H1 (cell line): ENCODE measurements around the gene PTMS. TPM values are rescaled to one million over a fixed set of nuclear protein-coding genes. Genes with fewer than 3 reads are reported as not detected.
A peak's percentile ranks its signal among the peaks of the same experiment; 100 is the strongest.

Source experiments
- CTCF ChIA-PET: fragments of 300-600 bp; sonication (Branson Sonifier 250); formaldehyde crosslinking; loops from one replicate; lab custom pipeline; 2021; ENCODE audit not compliant: partially characterized antibody; lab: Charles Lee
- POLR2A ChIA-PET: fragments of 300-600 bp; sonication (Branson Sonifier 250); formaldehyde crosslinking; loops from one replicate; lab custom pipeline; 2021; ENCODE audit warnings: inconsistent platforms; ENCODE audit not compliant: partially characterized antibody; lab: Charles Lee
- DNase-seq, 2 experiments: peaks; one replicate each; pipeline versions ENCODE4 v3.0.0 to v3.0.0-alpha.2; 2010 to 2022; ENCODE audit warnings: low spot score in 2 of 2, low read depth in 1 of 2, mixed read lengths in 1 of 2
- FAIRE-seq: peaks from 2 replicates; lab custom pipeline; 2011; peaks lifted over from hg19 to GRCh38; lab: Jason Lieb, UNC
- H2AFZ ChIP-seq: 2 replicates; pipeline ENCODE4 v1.8.1; 2012; ENCODE audit warnings: low read length, inconsistent platforms
- H2AK5ac ChIP-seq: 2 replicates; pipeline ENCODE4 v1.6.1; 2013; ENCODE audit warnings: low read depth, low read length
- H2BK120ac ChIP-seq: replicated peaks from 2 replicates; pipeline ENCODE3; 2013; ENCODE audit warnings: low read depth, low read length, inconsistent platforms
- H2BK12ac ChIP-seq: 2 replicates; pipeline ENCODE4 v1.6.1; 2013; ENCODE audit warnings: low read depth, low read length
- H2BK15ac ChIP-seq: 2 replicates; pipeline ENCODE4 v1.6.1; 2013; ENCODE audit warnings: low read length
- H2BK20ac ChIP-seq: 2 replicates; pipeline ENCODE4 v1.6.1; 2013; ENCODE audit warnings: low read length
- H2BK5ac ChIP-seq: 2 replicates; pipeline ENCODE4 v1.6.1; 2013; ENCODE audit warnings: low read depth, low read length
- H3K14ac ChIP-seq: 2 replicates; pipeline ENCODE4 v1.6.1; 2013; ENCODE audit warnings: inconsistent platforms; ENCODE audit not compliant: insufficient read length
- H3K18ac ChIP-seq: 2 replicates; pipeline ENCODE4 v1.6.1; 2013; ENCODE audit warnings: low read length; ENCODE audit errors: extremely low read depth
- H3K23ac ChIP-seq: 2 replicates; pipeline ENCODE4 v1.6.1; 2013; ENCODE audit warnings: inconsistent platforms; ENCODE audit not compliant: insufficient read length
- H3K23me2 ChIP-seq: 2 replicates; pipeline ENCODE4 v1.6.1; 2013; ENCODE audit warnings: low read depth, low read length
- H3K27ac ChIP-seq: 2 replicates; pipeline ENCODE4 v1.6.1; 2011; ENCODE audit warnings: low read depth, low read length, inconsistent platforms
- H3K27me3 ChIP-seq, 4 experiments: replicated peaks in 1 of 4; 1 replicate in 1 of 4; 2 replicates in 3 of 4; pipeline versions ENCODE4 v1.6.1 to v1.8.1; 2011 to 2013; ENCODE audit warnings: low read length in 3 of 4, mild to moderate bottlenecking in 3 of 4, inconsistent platforms in 2 of 4, mixed read lengths in 2 of 4, moderate library complexity in 1 of 4; ENCODE audit not compliant: control insufficient read depth in 3 of 4, insufficient read depth in 3 of 4; ENCODE audit errors: extremely low read depth in 1 of 4
- H3K36me3 ChIP-seq, 4 experiments: 2 replicates each; pipeline versions ENCODE4 v1.6.1 to v1.8.1; 2011 to 2013; ENCODE audit warnings: mild to moderate bottlenecking in 4 of 4, low read length in 3 of 4, moderate library complexity in 2 of 4, control low read depth in 1 of 4, inconsistent platforms in 1 of 4; ENCODE audit not compliant: insufficient read depth in 4 of 4, control insufficient read depth in 2 of 4
- H3K4ac ChIP-seq: replicated peaks from 2 replicates; pipeline ENCODE3; 2013; ENCODE audit warnings: low read length, low read depth, mixed read lengths, inconsistent platforms; ENCODE audit not compliant: insufficient read length
- H3K4me1 ChIP-seq, 4 experiments: replicated peaks in 1 of 4; 1 replicate in 1 of 4; 2 replicates in 3 of 4; pipeline versions ENCODE4 v1.6.1 to v1.8.1; 2011 to 2013; ENCODE audit warnings: low read length in 3 of 4, inconsistent platforms in 2 of 4, mixed read lengths in 1 of 4; ENCODE audit not compliant: insufficient read depth in 4 of 4, control insufficient read depth in 3 of 4
- H3K4me2 ChIP-seq, 2 experiments: 2 replicates each; pipeline versions ENCODE4 v1.6.1 to v1.8.1; 2011 to 2013; ENCODE audit warnings: low read depth in 2 of 2, low read length in 2 of 2, control low read depth in 1 of 2, inconsistent platforms in 1 of 2, mild to moderate bottlenecking in 1 of 2; ENCODE audit not compliant: insufficient read depth in 1 of 2
- H3K4me3 ChIP-seq, 4 experiments: fragments of 200-600, 300-600 bp in 1 of 4; sonication (generic), shearing (Covaris generic), sonication (Bioruptor Twin) in 1 of 4; 2 replicates each; pipeline versions ENCODE4 v1.5.1 to v1.8.1; 2011 to 2016; ENCODE audit warnings: low read length in 4 of 4, low read depth in 3 of 4, control low read depth in 2 of 4, inconsistent platforms in 2 of 4, mild to moderate bottlenecking in 2 of 4, mixed read lengths in 1 of 4, moderate library complexity in 1 of 4; ENCODE audit not compliant: insufficient read depth in 2 of 4; ENCODE audit errors: extremely low read depth in 1 of 4
- H3K56ac ChIP-seq: replicated peaks from 2 replicates; pipeline ENCODE3; 2013; ENCODE audit warnings: low read depth, mild to moderate bottlenecking, mixed read lengths, low read length, inconsistent platforms; ENCODE audit not compliant: insufficient read length
- H3K79me1 ChIP-seq: 2 replicates; pipeline ENCODE4 v1.6.1; 2013; ENCODE audit warnings: low read depth, low read length, control low read depth
- H3K79me2 ChIP-seq, 2 experiments: 2 replicates each; pipeline versions ENCODE4 v1.6.1 to v1.8.1; 2012 to 2013; ENCODE audit warnings: low read length in 2 of 2, mild to moderate bottlenecking in 2 of 2, inconsistent platforms in 1 of 2; ENCODE audit not compliant: insufficient read depth in 2 of 2, control insufficient read depth in 1 of 2
- H3K9ac ChIP-seq, 4 experiments: replicated peaks in 1 of 4; 1 replicate in 1 of 4; 2 replicates in 3 of 4; pipeline versions ENCODE4 v1.6.1 to v1.8.1; 2011 to 2013; ENCODE audit warnings: low read depth in 3 of 4, low read length in 3 of 4, control low read depth in 2 of 4, mild to moderate bottlenecking in 2 of 4, moderate library complexity in 2 of 4, inconsistent platforms in 1 of 4; ENCODE audit errors: extremely low read depth in 1 of 4
- H3K9me3 ChIP-seq, 2 experiments: 2 replicates each; pipeline versions ENCODE4 v1.6.1 to v1.8.1; 2012 to 2013; ENCODE audit warnings: mild to moderate bottlenecking in 2 of 2, moderate library complexity in 2 of 2, control low read depth in 1 of 2, inconsistent platforms in 1 of 2, low read depth in 1 of 2, low read length in 1 of 2, mixed read lengths in 1 of 2; ENCODE audit not compliant: insufficient read depth in 2 of 2
- H4K20me1 ChIP-seq, 2 experiments: replicated peaks in 1 of 2; 2 replicates each; pipeline versions ENCODE3 to v1.8.1; 2011 to 2013; ENCODE audit warnings: inconsistent platforms in 2 of 2, low read length in 2 of 2, mild to moderate bottlenecking in 1 of 2; ENCODE audit not compliant: insufficient read depth in 2 of 2, control insufficient read depth in 1 of 2
- H4K5ac ChIP-seq: 2 replicates; pipeline ENCODE4 v1.6.1; 2013; ENCODE audit warnings: low read length, low read depth, mixed read lengths, inconsistent platforms; ENCODE audit not compliant: insufficient read length
- H4K8ac ChIP-seq: 2 replicates; pipeline ENCODE4 v1.8.0; 2013; ENCODE audit warnings: mild to moderate bottlenecking, moderate library complexity, low read length, inconsistent platforms; ENCODE audit not compliant: insufficient read depth; ENCODE audit errors: extremely low read depth
- H4K91ac ChIP-seq: replicated peaks from 2 replicates; pipeline ENCODE3; 2013; ENCODE audit warnings: low read length, mixed read lengths, inconsistent platforms; ENCODE audit not compliant: insufficient read length
- EGR1 ChIP-seq: IDR thresholded peaks from 2 replicates; pipeline ENCODE4 v1.6.1; 2011; ENCODE audit warnings: low read depth, low read length, borderline replicate concordance
- SIRT6 ChIP-seq: IDR thresholded peaks from one replicate; pipeline ENCODE4 v1.7.1; 2012; ENCODE audit warnings: low read length, inconsistent platforms
- TEAD4 ChIP-seq: IDR thresholded peaks from 2 replicates; pipeline ENCODE4 v1.6.1; 2012; ENCODE audit warnings: low read depth, low read length, inconsistent platforms, mixed read lengths
- WGBS, 2 experiments: shearing (Covaris generic) in 1 of 2; methylation state at CpG; one replicate each; pipeline versions ENCODE4 v1.1.6 to v1.1.7; 2013 to 2015; ENCODE audit warnings: low lambda C conversion rate in 2 of 2, mixed read lengths in 2 of 2, inconsistent platforms in 1 of 2, low coverage in 1 of 2, missing lambda C conversion rate in 1 of 2; ENCODE audit not compliant: insufficient replicate concordance in 2 of 2, insufficient coverage in 1 of 2, insufficient read length in 1 of 2; ENCODE audit errors: extremely low coverage in 1 of 2, missing lambda C conversion rate in 1 of 2; 5-methylcytosine and 5-hydroxymethylcytosine counted together
- polyA plus RNA-seq, 7 experiments: library from polyadenylated mRNA; depleted of rRNA in 3 of 7; stranded (reverse) in 5 of 7; unstranded in 2 of 7; fragments of >200 nt in 5 of 7; fragments of 200-250 nt in 2 of 7; gene quantifications; 1 replicate in 5 of 7; 2 replicates in 1 of 7; 4 replicates in 1 of 7; pipeline versions ENCODE4 v1.2.1 to v1.2.3, GENCODE V29; 2011 to 2013; ENCODE audit warnings: missing spikeins in 2 of 7, mixed read lengths in 2 of 7
- total RNA-seq: library from RNA; stranded (reverse); fragmentation: NEBNext Ultra II Directional; extraction: Animal tissue kit (Norgen Biotek cat#: 25700); gene quantifications from 2 replicates; pipeline ENCODE4 v1.2.1, GENCODE V29; 2021
- TF ChIP-seq, protein P1 (sequence below): IDR thresholded peaks from 2 replicates; pipeline ENCODE4 v1.6.1; 2011; ENCODE audit warnings: low read depth, mild to moderate bottlenecking, low read length; ENCODE audit not compliant: insufficient read depth
- TF ChIP-seq, protein P2 (sequence below): IDR thresholded peaks from 2 replicates; pipeline ENCODE4 v1.6.1; 2012; ENCODE audit warnings: inconsistent platforms

The PTMS gene
- total and polyA plus RNA-seq, 2 of the 8 experiments (the other 6 are each of a cell fraction or from before 2014, with no cell fraction given): 444 to 553 TPM

GRCh38 chr12:6725350-6725749 lies 40.8 kb upstream of the PTMS start:
- Histone ChIP-seq H3K4me1 (peaks cover 0 to 2% (median under 1%) of the 10 kb centered on the region in 4 experiments; a peak in 3 of 7 replicates), H4K20me1 (no peaks in the 10 kb centered on the region), H3K36me3 (peaks cover 0 to 18% (median 15%) of the 10 kb centered on the region in 4 experiments; a peak in 6 of 8 replicates), H3K56ac (no peak overlapping the region), H3K23ac (no peak overlapping the region), H2BK20ac (no peak overlapping the region), H3K4me2 (peak overlapping the region in 1 of 2 experiments; percentile 79; a peak in 1 of 4 replicates), H4K8ac (no peak overlapping the region), H3K79me1 (peaks cover 2% of the 10 kb centered on the region; the same call in 1 of the 2 replicates), H3K18ac (no peak overlapping the region), H3K14ac (no peak overlapping the region), H2AK5ac (no peak overlapping the region), H2BK5ac (no peak overlapping the region), H4K5ac (no peak overlapping the region), H3K9ac (no peak overlapping the region), H4K91ac (no peak overlapping the region), H2AFZ (no peak overlapping the region), H3K27me3 (no peaks in the 10 kb centered on the region; a peak in 2 of 7 replicates), H3K4ac (no peak overlapping the region), H2BK12ac (no peak overlapping the region), H3K27ac (no peak overlapping the region), H3K4me3 (no peak overlapping the region), H2BK15ac (no peak overlapping the region), H3K79me2 (peaks cover 0 to 3% of the 10 kb centered on the region in 2 experiments; a peak in 1 of 4 replicates), H2BK120ac (no peak overlapping the region), H3K9me3 (no peaks in the 10 kb centered on the region), H3K23me2 (peaks cover 8% of the 10 kb centered on the region)
- 90% methylated on average over 7 of the region's 7 CpGs; no CpG with 5 or more reads in 1 of the 2 experiments for WGBS, 2 experiments
- FAIRE-seq: no peak
- DNase-seq: no peak
- ChIA-PET POLR2A (interaction anchor here (0.8 to 4.8 kb wide), 5 partner anchors 11 to 126 kb away, joined by 3 to 25 read pairs (median 5); partner anchors contain the start of genes CDCA3, MLF2 and USP5), CTCF (interaction anchor here (0.7 to 3.9 kb wide), 9 partner anchors 11 to 106 kb away, joined by 3 to 20 read pairs (median 6); partner anchors contain the start of gene MLF2)
- TF ChIP-seq SIRT6 (no peak), TEAD4 (no peak), EGR1 (no peak)
- TF ChIP-seq, protein P1, sequence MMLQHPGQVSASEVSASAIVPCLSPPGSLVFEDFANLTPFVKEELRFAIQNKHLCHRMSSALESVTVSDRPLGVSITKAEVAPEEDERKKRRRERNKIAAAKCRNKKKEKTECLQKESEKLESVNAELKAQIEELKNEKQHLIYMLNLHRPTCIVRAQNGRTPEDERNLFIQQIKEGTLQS: no peak
- TF ChIP-seq, protein P2, sequence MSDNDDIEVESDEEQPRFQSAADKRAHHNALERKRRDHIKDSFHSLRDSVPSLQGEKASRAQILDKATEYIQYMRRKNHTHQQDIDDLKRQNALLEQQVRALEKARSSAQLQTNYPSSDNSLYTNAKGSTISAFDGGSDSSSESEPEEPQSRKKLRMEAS: no peak
